HG03571 (cell line): ENCODE data around the gene RAB3GAP1.
"Not testable (repeated sequence)": the region's sequence is repeated elsewhere in the genome, so short reads cannot be mapped to it uniquely, and the experiment has no call there.

Experiments used
- ATAC-seq: cut with Tn5 transposase; IDR thresholded peaks from one replicate; pipeline ENCODE4 v1.9.1; 2021; ENCODE audit not compliant: unreplicated experiment

Gene RAB3GAP1

GRCh38 chr2:135052042-135052876, at the start of gene RAB3GAP1:
Gene RAB3GAP1, plus strand, starts transcription at chr2:135052292. Its CDS starts 16 bp downstream, at chr2:135052308.
- peak; percentile 85 for ATAC-seq

DNA sequence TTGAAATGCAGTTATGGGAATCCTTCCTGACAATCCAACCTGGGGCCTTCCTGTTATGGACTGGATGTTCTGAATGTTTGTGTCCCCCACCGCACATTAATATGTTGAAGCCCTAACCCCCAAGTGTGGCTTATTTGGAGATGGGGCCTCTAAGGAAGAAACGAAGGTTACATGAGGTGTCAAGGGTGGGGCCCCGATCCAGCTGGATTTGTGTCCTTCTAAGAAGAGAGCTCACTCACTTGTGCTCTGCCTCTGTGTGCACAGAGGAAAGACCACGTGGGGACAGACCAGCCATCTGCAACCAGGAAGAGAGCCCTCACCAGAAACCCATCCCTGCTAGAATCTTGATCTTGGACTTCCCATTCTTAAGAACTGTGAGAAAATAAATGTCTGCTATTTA, 49.3 kb upstream of the RAB3GAP1 start:
- ATAC-seq: no peak

- peak; percentile 81 for ATAC-seq
Measured at GRCh38 chr2:135004005-135004746, 47.9 kb upstream of the RAB3GAP1 start.

GRCh38 chr2:135005753-135006152, 46.3 kb upstream of the RAB3GAP1 start:
- ATAC-seq: no peak

GRCh38 chr2:135009339-135009738, 42.8 kb upstream of the RAB3GAP1 start:
- ATAC-seq: no peak

DNA sequence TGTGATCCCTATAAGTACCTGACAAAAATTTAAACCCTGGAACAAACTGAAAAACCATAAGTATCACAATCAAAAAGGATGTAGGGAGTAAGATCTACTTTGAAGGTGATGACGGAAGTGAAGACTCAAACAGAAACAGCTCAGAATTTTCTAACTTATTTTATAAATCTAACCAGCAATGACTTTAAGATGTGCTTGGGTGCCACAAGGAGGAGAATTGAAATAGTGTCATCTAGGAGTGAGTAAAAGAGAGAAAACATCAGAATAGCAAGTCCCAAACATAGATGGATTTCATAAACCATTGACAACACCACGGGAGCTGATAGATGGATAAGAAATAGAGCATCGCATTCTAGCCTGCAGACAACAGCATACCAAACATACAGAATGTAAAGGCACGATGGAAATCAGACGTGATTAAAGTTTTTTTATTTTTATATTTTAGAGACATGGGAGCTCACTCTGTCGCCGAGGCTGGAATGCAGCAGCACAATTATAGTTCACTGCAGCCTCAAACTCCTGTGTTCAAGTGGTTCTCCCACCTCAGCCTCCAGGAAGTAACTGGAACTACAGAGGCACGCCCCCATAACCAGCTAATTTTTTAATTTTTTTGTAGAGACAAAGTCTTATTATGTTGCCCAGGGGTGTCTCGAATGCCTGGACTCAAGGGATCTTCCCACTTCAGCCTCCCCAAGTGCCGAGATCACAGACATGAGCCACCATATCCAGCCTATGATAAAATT, 41.7 kb upstream of the RAB3GAP1 start:
- no peak for ATAC-seq

GRCh38 chr2:135011633-135012032, 40.5 kb upstream of the RAB3GAP1 start:
- ATAC-seq: no peak

DNA sequence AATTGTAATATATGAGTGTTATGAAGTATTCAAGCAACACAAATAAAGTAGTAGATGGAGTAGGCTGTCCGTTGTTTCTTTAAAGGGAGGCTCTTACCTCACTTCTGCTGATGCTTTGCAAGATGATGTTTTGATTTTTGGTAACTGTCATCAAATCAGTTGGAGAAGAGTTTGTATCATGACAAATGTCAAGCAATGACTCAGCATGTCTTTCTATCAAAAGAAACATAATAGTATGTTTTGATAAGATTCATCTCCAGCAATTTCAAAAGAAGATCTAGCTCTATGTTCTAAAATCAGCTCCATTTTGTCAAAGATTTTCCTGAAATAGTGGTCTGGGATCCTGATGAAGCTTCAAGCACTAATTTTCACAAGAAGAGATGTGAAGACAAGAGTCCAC, 30.5 kb upstream of the RAB3GAP1 start:
- ATAC-seq: no peak

GRCh38 chr2:135022952-135023880, 28.9 kb upstream of the RAB3GAP1 start:
- ATAC-seq: no peak

- ATAC-seq: no peak
Measured at GRCh38 chr2:135023886-135024485, 28.1 kb upstream of the RAB3GAP1 start.

- no peak for ATAC-seq
Measured at GRCh38 chr2:135029481-135030134, 22.5 kb upstream of the RAB3GAP1 start.

DNA sequence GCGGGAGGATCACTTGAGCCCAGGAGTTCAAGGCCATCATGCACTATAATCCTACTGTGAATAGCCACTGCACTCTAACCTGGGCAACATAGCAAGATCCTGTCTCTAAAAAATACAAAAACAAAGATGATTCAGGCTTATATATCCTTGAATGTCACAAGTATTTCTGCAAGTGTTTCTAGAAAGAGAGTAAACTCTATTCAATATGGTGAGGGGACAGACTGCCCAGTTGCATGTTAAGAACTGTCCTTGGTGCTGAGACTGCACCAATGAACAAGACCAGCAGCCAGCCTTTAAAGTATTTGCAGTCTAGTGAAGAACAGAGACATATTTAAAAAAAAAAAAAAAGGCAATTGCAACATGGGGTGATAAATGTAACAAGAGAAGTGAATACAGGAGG, 21.3 kb upstream of the RAB3GAP1 start:
- no peak for ATAC-seq

DNA sequence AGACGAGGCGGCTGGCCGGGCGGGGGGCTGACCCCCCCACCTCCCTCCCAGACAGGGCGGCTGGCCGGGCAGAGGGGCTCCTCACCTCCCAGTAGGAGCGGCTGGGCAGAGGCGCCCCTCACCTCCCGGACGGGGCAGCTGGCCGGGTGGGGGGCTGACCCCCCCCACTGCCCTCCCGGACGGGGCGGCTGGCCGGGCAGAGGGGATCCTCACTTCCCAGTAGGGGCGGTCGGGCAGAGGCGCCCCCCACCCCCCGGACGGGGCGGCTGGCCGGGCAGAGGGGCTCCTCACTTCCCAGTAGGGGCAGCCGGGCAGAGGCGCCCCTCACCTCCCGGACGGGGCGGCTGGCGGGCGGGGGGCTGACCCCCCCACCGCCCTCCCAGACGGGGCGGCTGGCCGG, 18.9 kb upstream of the RAB3GAP1 start:
- ATAC-seq: not testable (repeated sequence)

- no peak for ATAC-seq
Measured at GRCh38 chr2:135037831-135038230, 14.3 kb upstream of the RAB3GAP1 start.

DNA sequence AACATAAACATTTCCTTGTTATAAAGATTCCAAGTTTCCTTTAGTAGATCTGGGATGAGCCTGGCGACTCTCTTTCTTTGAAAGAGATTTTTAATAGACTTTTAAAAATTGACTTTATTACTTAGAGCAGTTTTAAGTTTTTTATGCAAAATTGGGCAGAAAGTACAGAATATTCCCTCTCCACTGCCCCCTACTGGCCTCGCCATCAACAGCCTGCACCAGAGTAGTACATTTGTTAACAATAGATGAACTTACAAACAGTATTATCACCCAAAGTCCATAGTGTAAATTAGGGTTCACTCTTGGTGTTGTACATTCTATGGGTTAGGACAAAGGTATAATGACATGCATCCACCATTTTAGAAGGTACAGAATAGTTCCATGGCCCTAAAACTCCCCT, 8.7 kb upstream of the RAB3GAP1 start:
- no peak for ATAC-seq

DNA sequence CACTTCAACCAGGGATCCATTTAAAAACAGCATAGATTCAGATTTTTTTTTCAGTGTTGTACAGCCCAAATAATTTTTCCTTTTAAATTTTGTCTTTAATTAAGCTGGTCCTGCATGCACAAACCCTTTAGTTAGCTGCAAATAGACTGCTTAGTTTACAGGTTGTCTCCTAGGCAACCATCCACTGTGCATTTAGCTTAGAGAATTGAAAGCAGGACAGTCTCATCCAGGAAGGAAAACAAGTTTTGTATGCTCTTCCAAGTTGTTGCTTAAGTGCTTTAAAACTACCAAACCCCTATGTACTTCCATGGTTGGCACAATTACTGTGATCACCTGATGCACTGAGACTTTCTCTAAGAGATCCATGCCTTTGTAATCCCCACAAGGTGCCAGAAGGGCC, 4.8 kb upstream of the RAB3GAP1 start, which contains the start of gene MAP3K19:
Gene MAP3K19, minus strand, starts transcription at position 148 of the 400 bp plus-strand sequence. CDS start 22,800 bp downstream, outside the sequence.
- no peak for ATAC-seq

GRCh38 chr2:135048122-135048521, 4.0 kb upstream of the RAB3GAP1 start:
- ATAC-seq: no peak

- no peak for ATAC-seq
Measured at GRCh38 chr2:135050132-135050531, 2.0 kb upstream of the RAB3GAP1 start.

DNA sequence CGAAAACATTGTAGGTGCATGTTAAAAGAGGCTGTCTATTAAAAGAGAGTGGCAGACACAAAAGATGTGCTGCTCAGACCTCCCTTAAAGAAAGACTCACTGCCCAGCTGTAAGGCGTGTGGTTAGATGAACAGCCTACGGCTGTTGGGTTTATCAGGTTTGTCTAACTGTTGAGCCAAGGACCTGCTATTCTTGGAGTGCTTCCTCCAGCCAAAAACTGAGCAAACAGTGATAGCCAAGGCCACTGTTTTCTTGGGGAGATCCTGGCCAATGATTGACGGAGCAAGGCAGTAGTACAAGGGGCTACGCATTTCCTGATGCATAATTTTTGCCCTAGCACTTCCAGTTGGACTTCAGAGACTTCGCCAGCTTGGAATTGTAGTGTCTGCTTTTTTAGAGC, 1.4 kb upstream of the RAB3GAP1 start:
- ATAC-seq: no peak
